HG02852 (cell line): ENCODE measurements around the gene KCNJ11.

Experiments used
- ATAC-seq: cut with Tn5 transposase; IDR thresholded peaks from one replicate; pipeline ENCODE4 v1.9.1; 2021; ENCODE audit warnings: mild to moderate bottlenecking, moderate library complexity; ENCODE audit not compliant: unreplicated experiment

Gene KCNJ11

GRCh38 chr11:17369094-17369493, 19.4 kb downstream of the KCNJ11 start:
- ATAC-seq: peak; percentile 62

- no peak for ATAC-seq
Observed at GRCh38 chr11:17368551-17368950, 19.9 kb downstream of the KCNJ11 start.

- no peak for ATAC-seq
Observed at GRCh38 chr11:17366495-17366894, 22.0 kb downstream of the KCNJ11 start.

- ATAC-seq: no peak
Observed at GRCh38 chr11:17354601-17354991, 33.9 kb downstream of the KCNJ11 start.

- no peak for ATAC-seq
Observed at GRCh38 chr11:17353821-17354600, 34.4 kb downstream of the KCNJ11 start.

- ATAC-seq: peak; percentile 44
Observed at GRCh38 chr11:17352950-17353820, 35.3 kb downstream of the KCNJ11 start.

GRCh38 chr11:17351510-17352176, 36.8 kb downstream of the KCNJ11 start, which contains the start of gene NCR3LG1:
NCR3LG1 (plus strand) TSS chr11:17351800; CDS start chr11:17351970, 170 bp downstream.
- ATAC-seq: peak; percentile 34

- no peak for ATAC-seq
Observed at GRCh38 chr11:17351172-17351509, 37.3 kb downstream of the KCNJ11 start.

GRCh38 chr11:17350455-17351171, 37.8 kb downstream of the KCNJ11 start:
- no peak for ATAC-seq

- no peak for ATAC-seq
Observed at GRCh38 chr11:17347676-17348075, 40.8 kb downstream of the KCNJ11 start.

GRCh38 chr11:17343907-17344306, 44.6 kb downstream of the KCNJ11 start:
- ATAC-seq: no peak

GRCh38 chr11:17343257-17343656, 45.2 kb downstream of the KCNJ11 start:
- no peak for ATAC-seq
